ENCODE data around the gene DNAJC3. TPM values are rescaled to one million over a fixed set of nuclear protein-coding genes. Genes with fewer than 3 reads are reported as not detected.

Gene DNAJC3
- total and polyA plus RNA-seq, 9 of the 15 experiments (the other 6 are each of a cell fraction or from before 2014, with no cell fraction given): 7.8 to 21.8 (median 10.4) TPM

DNA sequence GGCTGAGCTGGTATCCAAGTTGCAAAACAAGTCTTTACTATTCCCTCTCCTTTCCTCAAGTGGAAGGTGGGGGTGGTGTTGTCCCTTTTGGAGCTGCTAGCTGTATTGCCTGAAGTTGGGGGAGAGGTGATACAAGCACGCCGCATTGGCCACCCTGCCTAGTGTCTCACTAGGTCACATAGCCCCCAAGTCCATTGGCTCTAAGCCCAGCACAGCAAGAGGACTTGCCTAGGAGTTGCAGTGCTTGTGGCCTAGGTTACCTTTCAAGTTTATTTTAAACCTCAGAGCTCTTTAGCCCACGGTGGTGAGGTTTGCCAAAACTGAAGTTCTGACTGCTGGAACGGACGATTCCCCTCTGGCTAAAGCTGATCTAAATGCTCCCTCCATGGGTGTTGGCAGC is 5.3 kb upstream of the DNAJC3 start:
- Histone ChIP-seq H3K4me1 (replicated peaks in 1 of 2; ENCODE audit: control insufficient read depth in 2 of 2, insufficient read depth in 2 of 2, low read length in 2 of 2) (no peaks in the 10 kb centered on the region), H3K79me2 (ENCODE audit: control insufficient read depth, insufficient read depth, low read length) (peaks cover 18% of the 10 kb centered on the region), H3K27me3 (ENCODE audit: control insufficient read depth in 2 of 2, insufficient read depth in 2 of 2, low read length in 2 of 2) (no peaks in the 10 kb centered on the region), H3K9me3 (replicated peaks; ENCODE audit: control insufficient read depth, insufficient read depth, low read depth, low read length) (no peaks in the 10 kb centered on the region; the same call in 1 of the 2 replicates), H2AFZ (ENCODE audit: low read depth, low read length) (no peak overlapping the region), H4K20me1 (replicated peaks; ENCODE audit: control insufficient read depth, insufficient read depth, low read length) (no peaks in the 10 kb centered on the region), H3K4me3 (no peak overlapping the region), H3K9ac (ENCODE audit: insufficient read depth in 1 of 2, low read depth in 2 of 2, low read length in 2 of 2) (no peak overlapping the region), H3K9me1 (ENCODE audit: control insufficient read depth, insufficient read depth, low read length) (no peaks in the 10 kb centered on the region), H3K4me2 (ENCODE audit: insufficient read depth, low read length) (no peak overlapping the region), H3K36me3 (ENCODE audit: control insufficient read depth, insufficient read depth, low read length) (no peaks in the 10 kb centered on the region), H3K27ac (ENCODE audit: extremely low read depth, low read depth, low read length) (no peak overlapping the region)
- in situ Hi-C loops (cut with MboI): no loop called here
- ATAC-seq (no peak), DNase-seq (ENCODE audit: extremely low read depth in 1 of 4, low spot score in 3 of 4) (no peak), FAIRE-seq (no peak)
- TF ChIP-seq SIRT6 (IDR thresholded peaks at IDR 0.05; ENCODE audit: low read depth, low read length): no peak
- TF ChIP-seq RFX7 (CRISPR knock-in tag; IDR thresholded peaks at IDR 0.05): no peak
- TF ChIP-seq TOE1 (IDR thresholded peaks at IDR 0.05; ENCODE audit: borderline replicate concordance): no peak
- TF ChIP-seq TOE1 (CRISPR knock-in tag; IDR thresholded peaks at IDR 0.05; ENCODE audit: borderline replicate concordance, low read depth): no peak
- no peak for TF ChIP-seq STAT6 (CRISPR knock-in tag; IDR thresholded peaks at IDR 0.05)
- no peak for TF ChIP-seq THRB (CRISPR knock-in tag; conservative IDR thresholded peaks at IDR 0.05)
- TF ChIP-seq RAD21 (CRISPR knock-in tag; conservative IDR thresholded peaks at IDR 0.05 in 1 of 2, IDR thresholded peaks at IDR 0.05 in 1 of 2): no peak
- TF ChIP-seq ARID4B (CRISPR knock-in tag; IDR thresholded peaks at IDR 0.05): no peak
- TF ChIP-seq GTF2A2 (tag; IDR thresholded peaks at IDR 0.05): no peak
- no peak for TF ChIP-seq SNIP1 (IDR thresholded peaks at IDR 0.05; ENCODE audit: low read depth)
- TF ChIP-seq E2F4 (CRISPR knock-in tag; IDR thresholded peaks at IDR 0.05; ENCODE audit: low read depth): no peak
- ChIA-PET POLR2A (no interaction called here), CTCF (ENCODE audit: low intra/inter-chr PET ratio) (no interaction called here)
- BruUV-seq (replicated peaks): no TSS peak
- intact Hi-C loops (cut with micrococcal nuclease): loop anchor here (10.0 kb wide), 1 partner anchor 1763 kb away; the partner anchor contains the start of gene RAP2A
- WGBS (ENCODE audit: insufficient coverage, low coverage, missing lambda C conversion rate): 89% methylated on average over 4 of the region's 5 CpGs

Data from K562 (cell line).